H9 (cell line): ENCODE measurements around the gene ZNF335. TPM values are rescaled to one million over a fixed set of nuclear protein-coding genes. Genes with fewer than 3 reads are reported as not detected.

ENCODE experiments used
- DNase-seq: peaks from one replicate; pipeline ENCODE4 v3.0.0-alpha.2; 2017
- H2AFZ ChIP-seq: one replicate; pipeline ENCODE4 v1.6.1; 2013; ENCODE audit warnings: mild to moderate bottlenecking, low read length, control low read depth, moderate library complexity
- H2AK5ac ChIP-seq: 2 replicates; pipeline ENCODE4 v1.6.1; 2013; ENCODE audit warnings: low read length, control low read depth, mixed read lengths; ENCODE audit not compliant: insufficient read length
- H2BK120ac ChIP-seq: one replicate; pipeline ENCODE4 v1.6.1; 2013; ENCODE audit warnings: low read depth, mild to moderate bottlenecking, low read length, control low read depth, inconsistent platforms; ENCODE audit not compliant: poor library complexity, severe bottlenecking
- H2BK12ac ChIP-seq: 2 replicates; pipeline ENCODE4 v1.6.1; 2013; ENCODE audit warnings: low read length, control low read depth, mixed read lengths, low read depth; ENCODE audit not compliant: insufficient read length
- H2BK15ac ChIP-seq: 2 replicates; pipeline ENCODE4 v1.6.1; 2013; ENCODE audit warnings: low read depth, low read length, control low read depth
- H2BK20ac ChIP-seq: one replicate; pipeline ENCODE4 v1.6.1; 2013; ENCODE audit warnings: low read depth, mild to moderate bottlenecking, low read length, control low read depth, inconsistent platforms; ENCODE audit not compliant: poor library complexity, severe bottlenecking
- H2BK5ac ChIP-seq: 2 replicates; pipeline ENCODE4 v1.6.1; 2013; ENCODE audit warnings: low read length, control low read depth, mixed read lengths; ENCODE audit not compliant: insufficient read length
- H3K14ac ChIP-seq: 2 replicates; pipeline ENCODE4 v1.6.1; 2013; ENCODE audit warnings: low read length, control low read depth; ENCODE audit not compliant: insufficient read depth
- H3K18ac ChIP-seq: 2 replicates; pipeline ENCODE4 v1.6.1; 2013; ENCODE audit warnings: low read depth, mild to moderate bottlenecking, mixed read lengths, low read length, control low read depth; ENCODE audit not compliant: insufficient read length
- H3K23ac ChIP-seq: 2 replicates; pipeline ENCODE4 v1.6.1; 2013; ENCODE audit warnings: low read length, control low read depth, mixed read lengths, low read depth; ENCODE audit not compliant: insufficient read length
- H3K23me2 ChIP-seq: 2 replicates; pipeline ENCODE4 v1.6.1; 2013; ENCODE audit warnings: low read depth, mild to moderate bottlenecking, mixed read lengths, low read length, control low read depth; ENCODE audit not compliant: insufficient read length, poor library complexity, severe bottlenecking
- H3K27ac ChIP-seq: 2 replicates; pipeline ENCODE4 v1.5.1; 2013; ENCODE audit warnings: low read length, control low read depth, mixed read lengths, low read depth; ENCODE audit not compliant: insufficient read length
- H3K27me3 ChIP-seq: 2 replicates; pipeline ENCODE4 v1.6.1; 2013; ENCODE audit warnings: low read length, control low read depth, inconsistent platforms; ENCODE audit not compliant: insufficient read depth
- H3K4ac ChIP-seq: 2 replicates; pipeline ENCODE4 v1.6.1; 2013; ENCODE audit warnings: low read depth, mild to moderate bottlenecking, control low read depth, inconsistent platforms, low read length, moderate library complexity
- H3K4me1 ChIP-seq: 2 replicates; pipeline ENCODE4 v1.6.1; 2013; ENCODE audit warnings: low read length, control low read depth, inconsistent platforms; ENCODE audit not compliant: insufficient read depth
- H3K4me2 ChIP-seq: 2 replicates; pipeline ENCODE4 v1.6.1; 2013; ENCODE audit warnings: low read length, control low read depth, mixed read lengths; ENCODE audit not compliant: insufficient read length, insufficient read depth
- H3K56ac ChIP-seq: 2 replicates; pipeline ENCODE4 v1.6.1; 2013; ENCODE audit warnings: low read depth, mild to moderate bottlenecking, mixed read lengths, low read length, control low read depth; ENCODE audit not compliant: insufficient read length
- H3K79me1 ChIP-seq: 2 replicates; pipeline ENCODE4 v1.6.1; 2013; ENCODE audit warnings: low read depth, mild to moderate bottlenecking, moderate library complexity, low read length, control low read depth, inconsistent platforms; ENCODE audit not compliant: insufficient read depth, poor library complexity, severe bottlenecking
- H3K79me2 ChIP-seq: 2 replicates; pipeline ENCODE4 v1.6.1; 2013; ENCODE audit warnings: low read length, control low read depth, inconsistent platforms; ENCODE audit not compliant: insufficient read depth
- H3K9ac ChIP-seq: 2 replicates; pipeline ENCODE4 v1.6.1; 2013; ENCODE audit warnings: low read length, control low read depth, mixed read lengths; ENCODE audit not compliant: insufficient read length; ENCODE audit errors: extremely low read depth
- H3K9me3 ChIP-seq: one replicate; pipeline ENCODE4 v1.6.1; 2013; ENCODE audit warnings: low read depth, low read length, inconsistent platforms; ENCODE audit not compliant: control insufficient read depth
- H3T11ph ChIP-seq: one replicate; pipeline ENCODE4 v1.6.1; 2013; ENCODE audit warnings: mild to moderate bottlenecking, low read length, control low read depth, inconsistent platforms
- H4K20me1 ChIP-seq: one replicate; pipeline ENCODE4 v1.6.1; 2013; ENCODE audit not compliant: control insufficient read depth, insufficient read length, insufficient read depth
- H4K5ac ChIP-seq: 2 replicates; pipeline ENCODE4 v1.6.1; 2013; ENCODE audit warnings: low read depth, mild to moderate bottlenecking, mixed read lengths, low read length, control low read depth; ENCODE audit not compliant: insufficient read length
- H4K8ac ChIP-seq: replicated peaks from 2 replicates; pipeline ENCODE4 v1.6.1; 2013; ENCODE audit warnings: low read length, control low read depth, mixed read lengths, low read depth; ENCODE audit not compliant: insufficient read length
- H4K91ac ChIP-seq: 2 replicates; pipeline ENCODE4 v1.6.1; 2013; ENCODE audit warnings: low read depth, mild to moderate bottlenecking, moderate library complexity, mixed read lengths, low read length, control low read depth; ENCODE audit not compliant: insufficient read length
- H3K27ac Mint-ChIP-seq, 3 experiments: 2 replicates in 2 of 3; 3 replicates in 1 of 3; pipeline ENCODE4 v1.8.0; 2020 to 2021; ENCODE audit warnings: mixed read lengths in 3 of 3, mild to moderate bottlenecking in 1 of 3, moderate library complexity in 1 of 3
- H3K27me3 Mint-ChIP-seq: 2 replicates; pipeline ENCODE4 v1.8.0; 2021; ENCODE audit warnings: low read depth, mild to moderate bottlenecking, moderate library complexity, mixed read lengths
- H3K36me3 Mint-ChIP-seq, 3 experiments: 2 replicates in 2 of 3; 3 replicates in 1 of 3; pipeline ENCODE4 v1.8.0; 2020 to 2021; ENCODE audit warnings: low read depth in 3 of 3, mixed read lengths in 3 of 3; ENCODE audit not compliant: insufficient read depth in 1 of 3
- H3K4me1 Mint-ChIP-seq, 2 experiments: 2 replicates each; pipeline ENCODE4 v1.8.0; 2020; ENCODE audit warnings: mixed read lengths in 2 of 2
- H3K4me3 Mint-ChIP-seq, 2 experiments: 2 replicates in 1 of 2; 3 replicates in 1 of 2; pipeline ENCODE4 v1.8.0; 2020 to 2021; ENCODE audit warnings: mild to moderate bottlenecking in 2 of 2, mixed read lengths in 2 of 2, moderate library complexity in 1 of 2
- H3K9me3 Mint-ChIP-seq, 2 experiments: 2 replicates in 1 of 2; 3 replicates in 1 of 2; pipeline ENCODE4 v1.8.0; 2020; ENCODE audit warnings: mild to moderate bottlenecking in 2 of 2, mixed read lengths in 2 of 2, moderate library complexity in 1 of 2
- CTCF ChIP-seq: fragments of 200-600 bp; sonication (generic); conservative IDR thresholded peaks from 3 replicates; pipeline ENCODE4 v1.8.0; 2021; ENCODE audit warnings: antibody characterized with exemption, mild to moderate bottlenecking
- WGBS: extraction: QIAGEN DNeasy Blood & Tissue Kit; methylation state at CpG from one replicate; pipeline ENCODE4 v1.1.7; 2013; ENCODE audit warnings: missing lambda C conversion rate, low lambda C conversion rate, mixed read lengths; ENCODE audit not compliant: insufficient read length; ENCODE audit errors: extremely low coverage; 5-methylcytosine and 5-hydroxymethylcytosine counted together
- total RNA-seq: library from RNA; stranded (reverse); gene quantifications from 2 replicates; pipeline ENCODE4 v1.2.1, GENCODE V29; 2021

ZNF335 gene
- total RNA-seq, 1 experiment from 2014 or later: 21.1 TPM

GRCh38 chr20:45987108-45987780 is 15.2 kb upstream of the ZNF335 start:
- no peaks in the 10 kb centered on the region for H4K20me1 ChIP-seq
- H2BK120ac ChIP-seq: no peak overlapping the region
- no peaks in the 10 kb centered on the region for H3K27me3 ChIP-seq
- no peak overlapping the region for H3K4ac ChIP-seq
- H3K4me2 ChIP-seq: no peak overlapping the region
- H3K9ac ChIP-seq: no peak overlapping the region
- TF ChIP-seq CTCF: peak; percentile 96
- H4K8ac ChIP-seq: no peak overlapping the region
- H2AK5ac ChIP-seq: no peak overlapping the region
- H3K79me2 ChIP-seq: no peaks in the 10 kb centered on the region
- no peak overlapping the region for H2AFZ ChIP-seq
- H3K56ac ChIP-seq: no peak overlapping the region
- no peak overlapping the region for H4K5ac ChIP-seq
- no peaks in the 10 kb centered on the region for H3K9me3 ChIP-seq
- no peaks in the 10 kb centered on the region for H3K79me1 ChIP-seq
- no peaks in the 10 kb centered on the region for H3K23me2 ChIP-seq
- H3K18ac ChIP-seq: no peak overlapping the region
- no peak overlapping the region for H2BK5ac ChIP-seq
- H3K4me1 Mint-ChIP-seq: peaks cover 11% of the 10 kb centered on the region in 2 experiments
- H3K27ac Mint-ChIP-seq: no peak overlapping the region
- H3K27ac ChIP-seq: no peak overlapping the region
- H3T11ph ChIP-seq: no peak overlapping the region
- H3K36me3 Mint-ChIP-seq: no peaks in the 10 kb centered on the region
- H3K23ac ChIP-seq: no peak overlapping the region
- H2BK12ac ChIP-seq: no peak overlapping the region
- DNase-seq: peak; percentile 92
- no peak overlapping the region for H4K91ac ChIP-seq
- no peaks in the 10 kb centered on the region for H3K9me3 Mint-ChIP-seq
- peaks cover 3% of the 10 kb centered on the region; the same call in 1 of the 2 replicates for H3K4me1 ChIP-seq
- H2BK20ac ChIP-seq: no peak overlapping the region
- H2BK15ac ChIP-seq: no peak overlapping the region
- no peak overlapping the region for H3K4me3 Mint-ChIP-seq
- peaks cover 3% of the 10 kb centered on the region for H3K27me3 Mint-ChIP-seq
- no peak overlapping the region for H3K14ac ChIP-seq
- WGBS: no CpG with 5 or more reads among the region's 16 CpGs
